Stimulated activated CD8-positive, alpha-beta memory T cell treated with anti-CD3 and anti-CD28 coated beads, Interleukin-4, amount 100 ng/mL, for 4 hours (primary cell): Measurements from ENCODE around the gene RIPK1.

ENCODE experiments used
- DNase-seq, 2 donors: peaks; one replicate each; pipeline ENCODE4 v3.0.0-alpha.2; 2020; ENCODE audit warnings: low read depth in 2 of 2, low spot score in 1 of 2

Gene RIPK1

DNA sequence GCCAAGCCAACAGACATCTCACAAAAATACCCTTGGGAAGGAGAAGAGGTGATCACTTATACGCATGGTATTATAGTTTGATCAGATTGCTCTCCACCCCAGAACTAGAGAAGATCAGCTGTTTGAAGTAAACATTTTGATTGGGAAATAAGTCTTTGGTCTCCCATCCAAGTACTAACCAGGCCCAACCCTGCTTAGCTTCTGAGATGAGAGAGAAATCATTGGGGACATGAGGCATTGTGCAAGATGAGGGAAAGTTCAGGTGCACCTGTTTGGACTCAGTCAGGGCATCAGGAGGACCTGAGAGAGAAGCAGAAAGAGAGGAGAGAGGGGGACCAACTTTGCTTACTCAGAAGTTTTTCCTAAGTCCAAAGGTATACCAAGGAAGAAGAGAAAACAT is 11.4 kb downstream of the RIPK1 start:
- no peak for DNase-seq

DNA sequence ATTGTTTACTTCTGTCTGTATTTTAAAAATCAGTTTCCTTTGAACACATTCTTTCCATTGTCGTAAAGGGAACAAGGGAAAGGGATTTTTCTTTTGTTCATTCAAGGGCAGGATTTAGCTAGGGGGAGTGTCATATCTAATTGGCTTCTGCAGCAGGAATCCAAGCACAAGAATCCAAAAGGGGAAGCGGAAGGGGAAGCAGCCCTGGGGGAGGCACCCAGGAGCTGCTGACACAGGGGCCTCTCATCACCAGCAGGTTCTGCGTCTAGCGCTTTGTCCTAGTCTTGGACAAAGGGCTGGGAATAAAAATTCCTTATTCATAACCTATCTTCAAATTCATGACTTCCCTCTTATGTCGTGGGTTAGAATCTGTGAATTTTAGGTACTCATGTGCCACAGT is 13.7 kb downstream of the RIPK1 start:
- no peak for DNase-seq

DNA sequence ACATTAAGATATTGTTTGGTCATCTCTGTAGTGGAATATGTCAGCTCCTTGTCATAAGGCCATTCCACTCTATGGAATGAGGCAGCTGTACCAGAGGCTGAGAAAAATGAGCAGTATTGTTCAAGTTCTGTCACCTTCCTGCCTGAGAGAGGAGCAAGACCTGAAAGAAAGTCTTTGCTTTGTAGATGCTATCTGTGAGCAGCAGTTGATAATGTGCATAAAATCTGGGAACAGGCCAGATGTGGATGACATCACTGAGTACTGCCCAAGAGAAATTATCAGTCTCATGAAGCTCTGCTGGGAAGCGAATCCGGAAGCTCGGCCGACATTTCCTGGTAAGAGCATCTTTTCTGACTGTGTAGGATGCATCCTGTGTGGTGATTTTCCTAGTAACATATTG is 16.8 kb downstream of the RIPK1 start:
- no peak for DNase-seq

DNA sequence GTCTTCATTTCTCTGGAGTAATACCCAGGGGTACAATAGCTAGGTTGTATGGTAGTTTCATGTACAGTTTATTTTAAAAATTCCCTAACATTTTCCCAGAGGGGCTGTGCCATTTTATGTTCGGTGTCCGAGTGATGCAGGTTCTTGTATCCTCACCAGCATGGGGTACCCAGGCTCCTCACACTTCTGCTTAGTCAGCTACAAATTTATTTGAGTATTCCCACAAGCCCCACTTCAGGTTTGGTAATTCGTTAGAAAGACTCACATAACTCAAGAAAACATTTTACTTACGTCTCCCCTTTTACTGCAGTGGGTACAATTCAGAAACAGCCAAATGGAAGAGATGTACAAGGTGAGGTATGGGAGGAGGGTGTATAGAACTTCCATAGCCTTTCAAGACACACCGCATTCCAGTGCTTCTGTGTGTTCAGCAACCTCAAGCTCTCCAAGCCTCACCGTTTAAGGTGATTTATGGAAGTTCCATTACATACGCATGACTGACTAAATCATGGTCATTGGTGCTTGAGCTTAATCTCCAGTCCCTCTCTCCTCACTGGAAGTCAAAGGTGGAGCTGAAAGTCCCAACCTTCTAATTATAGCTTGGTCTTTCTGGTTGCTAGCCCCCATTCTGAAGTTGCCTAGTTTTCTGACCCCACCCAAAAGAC is 18.1 kb downstream of the RIPK1 start:
- DNase-seq, result no peak

DNA sequence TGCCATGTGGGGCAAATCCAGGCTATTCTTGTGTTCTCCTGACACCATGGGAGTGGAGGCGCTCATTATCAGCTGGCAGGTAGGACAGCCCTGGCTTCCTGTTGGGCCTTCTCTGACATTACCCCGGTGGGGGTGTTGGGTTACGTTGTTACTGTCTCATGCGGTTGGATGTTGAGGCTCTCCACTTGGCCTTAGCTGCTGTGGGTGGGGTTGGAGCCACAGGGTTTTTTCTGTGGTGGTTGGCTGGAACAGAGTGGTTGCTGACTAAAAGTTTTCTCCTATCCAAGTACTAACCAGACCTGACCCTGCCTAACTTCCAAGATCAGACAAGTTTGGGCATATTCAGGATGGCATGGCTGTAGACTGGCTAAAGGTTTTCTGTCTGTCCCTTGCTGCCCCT is 20.2 kb downstream of the RIPK1 start:
- DNase-seq, result no peak

DNA sequence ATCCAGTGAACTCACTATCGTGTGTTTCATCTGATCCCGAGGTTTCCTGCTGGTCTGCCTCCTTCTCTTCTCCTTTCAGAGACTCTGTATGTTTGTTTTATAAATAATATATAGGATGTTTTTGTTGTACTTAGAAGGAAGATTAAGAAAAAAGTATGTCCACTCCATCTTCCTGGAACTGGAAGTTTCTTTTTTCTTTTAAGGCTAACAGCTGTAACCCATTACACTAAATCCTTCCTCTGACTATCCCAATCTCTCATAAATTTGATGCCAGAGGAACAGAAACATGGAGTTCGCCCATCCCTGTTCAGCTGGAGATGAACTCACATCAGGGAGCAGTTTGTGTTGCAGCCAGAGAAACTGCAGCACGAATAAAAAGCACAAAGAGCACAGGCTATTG is 20.7 kb downstream of the RIPK1 start:
- DNase-seq, result no peak

DNA sequence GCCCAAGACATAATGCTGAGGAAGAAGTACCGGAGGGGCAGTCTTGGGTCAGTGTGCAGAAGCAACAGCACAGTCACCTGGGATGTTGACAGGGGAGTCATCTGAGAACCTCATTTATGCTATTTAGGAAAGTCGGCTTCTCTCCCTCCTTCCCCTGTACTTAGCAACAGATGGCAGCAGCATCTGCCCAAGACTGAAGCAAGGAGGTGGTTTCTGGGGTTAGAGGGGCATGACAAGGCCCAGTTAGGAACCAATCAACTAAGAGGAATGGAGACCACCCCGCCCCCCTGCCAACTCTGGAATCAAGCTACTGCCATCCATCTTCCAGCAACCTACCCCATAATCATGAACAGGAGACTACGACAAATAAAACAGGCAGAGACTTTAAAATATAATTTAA is 21.7 kb downstream of the RIPK1 start:
- DNase-seq, result no peak

DNA sequence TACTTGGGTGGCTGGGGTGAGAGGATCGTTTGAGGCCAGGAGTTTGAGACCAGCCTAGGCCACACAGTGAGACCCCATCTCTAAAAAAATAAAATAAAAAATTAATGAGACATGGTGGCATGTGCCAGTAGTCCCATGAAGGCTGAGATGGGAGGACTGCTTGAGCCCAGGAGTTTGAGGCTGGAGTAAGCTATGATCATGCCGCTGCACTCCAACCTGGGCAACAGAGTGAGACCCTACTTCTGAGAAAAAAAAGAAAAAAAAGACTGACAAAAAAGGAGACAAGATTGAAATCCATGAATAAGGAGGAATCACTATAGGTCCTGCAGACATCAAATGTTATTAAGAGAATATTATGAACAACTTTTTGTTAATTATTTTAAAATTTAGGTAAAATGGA is 26.5 kb downstream of the RIPK1 start:
- no peak for DNase-seq

DNA sequence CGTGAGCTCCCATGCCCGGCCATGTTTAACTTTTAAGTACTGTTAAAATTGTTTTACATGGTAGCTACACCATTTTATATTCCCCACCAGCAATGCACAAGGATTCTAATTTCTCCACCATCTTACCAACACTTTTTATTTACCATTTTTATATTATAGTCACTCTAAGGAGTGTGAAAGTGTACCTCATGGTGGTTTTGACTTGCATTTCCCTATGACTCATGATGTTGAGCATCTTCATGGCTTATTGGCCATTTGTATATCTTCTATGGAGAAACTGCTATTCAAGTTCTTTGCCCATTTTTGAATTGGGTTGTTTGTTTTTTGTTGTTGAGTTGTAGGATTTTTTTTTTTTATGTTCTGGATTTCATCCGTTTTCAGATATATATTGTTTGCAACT is 34.6 kb downstream of the RIPK1 start:
- DNase-seq, result no peak

DNA sequence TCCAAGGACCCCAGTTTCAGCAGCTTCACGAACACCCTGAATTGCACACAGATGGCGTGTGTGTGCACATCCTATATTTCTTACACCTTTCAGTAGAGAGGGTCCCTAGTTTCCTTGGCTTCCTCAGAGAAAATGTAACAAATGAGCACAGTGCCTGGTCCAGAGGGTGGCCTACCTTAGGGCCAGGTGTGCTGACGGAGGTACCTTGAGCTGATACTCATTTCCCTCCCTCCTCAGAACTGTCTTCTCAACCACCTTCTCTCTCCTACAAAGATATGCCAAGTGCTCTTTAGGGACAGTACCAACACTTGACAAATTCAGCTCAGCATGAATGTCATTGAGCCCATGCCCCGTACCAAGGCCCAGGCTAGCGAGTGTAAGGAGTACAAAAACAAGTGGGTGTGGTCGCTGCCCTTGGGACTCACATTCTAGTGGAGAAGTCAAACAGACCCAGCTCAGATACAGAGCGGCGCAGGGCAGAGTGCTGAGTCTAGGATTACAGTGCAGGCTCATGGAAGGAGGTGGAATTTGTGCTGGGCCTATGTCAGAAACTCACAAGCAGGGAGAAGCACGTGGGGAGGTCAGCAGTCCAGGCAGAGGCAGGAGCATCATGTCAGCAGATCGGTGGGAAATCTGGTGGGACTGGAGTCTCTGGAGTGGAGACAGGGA is 40.6 kb downstream of the RIPK1 start:
- DNase-seq, result no peak

DNA sequence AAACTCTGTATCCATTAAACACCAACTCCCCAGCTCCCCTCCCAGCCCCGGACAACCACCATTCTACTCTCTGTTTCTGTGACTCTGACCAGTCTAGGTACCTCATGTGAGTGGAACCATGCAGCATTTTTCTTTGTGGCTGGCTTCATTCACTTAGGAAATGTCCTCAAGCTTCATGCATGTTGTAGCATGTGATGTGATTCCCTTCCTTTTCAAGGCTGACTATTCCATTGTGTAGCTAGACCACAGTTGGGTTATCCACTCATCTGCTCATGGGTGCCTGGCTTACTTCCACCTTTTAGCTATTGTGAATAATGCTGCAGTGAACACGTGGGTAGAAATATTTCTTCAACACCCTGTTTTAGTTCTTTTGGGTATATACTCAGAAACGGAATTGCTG is 41.5 kb downstream of the RIPK1 start:
- DNase-seq, result no peak

DNA sequence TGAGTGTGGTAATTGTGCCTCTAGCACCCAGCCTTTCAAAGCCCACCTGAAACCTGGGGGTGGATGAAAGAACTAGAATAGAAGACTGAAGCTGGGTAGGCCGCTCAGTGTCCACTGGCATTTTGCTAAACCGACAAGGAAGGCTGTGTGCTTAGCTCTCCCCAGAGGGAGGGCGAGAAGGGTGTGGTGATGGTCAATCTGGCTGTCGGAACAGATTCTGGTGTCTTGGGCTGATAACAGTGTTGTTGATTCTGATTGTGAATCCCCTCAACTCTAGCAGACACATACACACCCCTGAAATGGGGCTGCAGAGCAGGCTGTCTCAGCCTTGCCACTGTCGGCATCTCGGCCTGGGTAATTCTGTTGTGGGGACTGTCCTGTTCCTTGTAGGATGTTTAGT is 46.1 kb downstream of the RIPK1 start:
- DNase-seq, result no peak

DNA sequence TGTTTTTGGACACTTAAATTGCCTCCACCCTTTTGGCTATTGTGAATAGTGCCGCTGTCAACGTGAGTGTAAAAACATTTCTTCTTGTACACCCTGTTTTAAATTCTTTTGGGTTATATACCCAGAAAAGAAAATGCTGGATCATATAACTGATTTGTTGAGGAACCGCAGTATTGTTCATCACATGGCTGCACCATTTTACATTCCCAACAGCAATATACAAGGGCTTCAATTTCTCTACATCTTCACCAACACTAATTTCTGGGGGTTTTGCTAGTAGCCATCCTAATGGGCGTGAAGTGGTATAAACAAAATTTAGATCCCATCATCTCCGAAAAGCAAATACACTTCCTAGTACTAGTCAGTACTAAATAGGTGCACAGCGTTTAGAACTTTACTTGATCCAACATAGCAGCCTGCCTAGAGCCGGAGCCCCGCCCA is 49.6 kb downstream of the RIPK1 start:
- no peak for DNase-seq

DNA sequence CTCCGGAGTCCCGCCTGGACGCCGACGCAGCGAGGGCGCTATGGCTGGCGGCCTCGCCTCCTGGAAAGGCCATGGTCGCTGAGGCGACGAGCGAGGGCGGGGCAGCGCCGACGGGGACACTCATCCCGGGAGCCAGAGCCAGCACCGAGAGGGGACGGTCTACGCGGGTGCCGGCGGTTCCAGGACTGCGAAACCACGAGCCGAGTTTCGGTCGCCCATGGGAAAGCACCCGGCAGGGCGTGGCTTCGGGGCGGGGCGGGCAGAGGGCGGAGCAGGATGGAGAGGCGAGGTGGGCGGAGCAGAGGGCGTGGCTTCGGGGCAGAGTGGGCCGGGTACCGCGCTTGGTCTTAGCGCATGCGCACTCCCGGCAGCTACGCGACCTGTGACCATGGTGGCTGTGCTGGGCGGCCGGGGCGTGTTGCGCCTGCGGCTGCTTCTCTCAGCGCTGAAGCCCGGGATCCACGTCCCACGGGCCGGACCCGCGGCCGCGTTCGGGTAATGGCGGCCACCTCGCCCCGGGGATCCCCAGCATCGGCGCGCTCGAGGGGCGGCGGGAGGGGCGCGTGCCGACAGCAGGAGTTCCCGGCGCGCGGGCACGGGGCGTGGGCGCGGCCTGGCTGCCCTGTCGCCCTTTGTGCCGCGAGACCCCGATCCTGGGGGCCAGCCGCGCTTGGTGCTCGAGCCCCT is 50.2 kb downstream of the RIPK1 start, which contains the start of gene BPHL:
Gene BPHL (plus strand): TSS at position 359 of the 687 bp plus-strand sequence. CDS start 30 bp downstream, at position 389.
- peak; percentile 98 to 100 for DNase-seq

DNA sequence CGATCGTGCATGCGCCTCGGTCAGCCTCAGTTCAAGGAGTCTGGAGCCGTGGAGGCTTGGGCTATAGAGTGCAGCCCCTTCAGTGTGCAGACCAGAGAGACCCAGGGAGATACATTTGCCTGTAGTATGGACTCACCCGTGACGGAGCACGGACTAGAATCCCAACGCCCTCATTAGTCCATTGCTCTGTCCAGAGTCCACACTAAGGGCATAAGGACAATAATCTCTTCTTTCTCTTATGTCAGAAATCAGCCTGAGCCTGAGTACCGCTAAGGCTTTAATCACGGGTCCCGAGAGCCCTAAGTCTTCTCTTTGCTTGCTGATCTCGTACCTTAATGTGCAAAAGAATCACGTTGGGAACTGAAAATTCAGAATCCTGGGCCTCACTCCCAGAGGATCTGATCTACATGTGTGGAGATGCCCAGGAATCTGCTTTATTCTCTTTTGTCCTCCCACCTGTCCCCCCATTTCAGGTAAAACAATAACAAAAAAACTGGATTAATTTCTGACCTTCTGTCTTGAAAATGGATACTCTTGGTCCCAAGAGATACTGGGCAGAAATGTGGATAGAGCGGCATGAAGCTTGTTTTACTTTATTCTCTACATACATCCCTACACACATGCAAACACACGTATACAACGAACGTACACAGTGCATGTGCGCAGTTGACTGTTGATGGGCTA is 50.9 kb downstream of the RIPK1 start:
- no peak for DNase-seq

DNA sequence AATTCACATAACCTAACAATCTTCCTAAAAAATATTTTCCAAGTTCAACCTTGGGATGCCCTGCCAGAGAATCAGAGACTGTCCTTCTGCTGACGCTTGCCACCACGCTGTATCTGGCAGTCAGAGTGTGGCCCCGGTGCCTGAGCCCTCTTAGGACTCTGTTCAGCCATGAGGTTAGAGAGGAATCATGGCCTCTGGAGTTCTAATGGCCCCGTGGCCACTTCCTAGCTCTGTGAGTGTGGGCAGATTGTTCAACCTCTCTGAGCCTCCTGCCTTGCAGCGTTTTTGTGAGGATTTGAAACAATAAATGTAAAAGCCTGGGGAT is 52.4 kb downstream of the RIPK1 start:
- DNase-seq, result no peak

DNA sequence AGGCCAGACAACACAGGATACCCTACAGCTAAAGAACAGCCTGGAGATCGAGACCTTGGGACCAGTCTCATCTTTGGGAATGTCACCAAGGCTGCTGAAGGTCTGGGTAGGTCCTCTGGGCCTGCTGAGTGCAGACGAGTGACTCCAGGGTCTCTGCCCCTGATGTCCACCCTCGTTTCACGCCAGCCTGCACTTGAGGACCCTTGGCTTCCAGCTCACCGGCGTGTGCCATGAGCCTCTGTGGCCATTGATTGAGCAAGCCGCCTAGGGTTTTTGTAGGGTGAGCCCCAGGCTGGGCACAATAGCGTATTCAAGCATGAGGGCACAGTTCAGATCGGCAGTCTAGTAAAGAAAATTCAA is 54.5 kb downstream of the RIPK1 start:
- no peak for DNase-seq

DNA sequence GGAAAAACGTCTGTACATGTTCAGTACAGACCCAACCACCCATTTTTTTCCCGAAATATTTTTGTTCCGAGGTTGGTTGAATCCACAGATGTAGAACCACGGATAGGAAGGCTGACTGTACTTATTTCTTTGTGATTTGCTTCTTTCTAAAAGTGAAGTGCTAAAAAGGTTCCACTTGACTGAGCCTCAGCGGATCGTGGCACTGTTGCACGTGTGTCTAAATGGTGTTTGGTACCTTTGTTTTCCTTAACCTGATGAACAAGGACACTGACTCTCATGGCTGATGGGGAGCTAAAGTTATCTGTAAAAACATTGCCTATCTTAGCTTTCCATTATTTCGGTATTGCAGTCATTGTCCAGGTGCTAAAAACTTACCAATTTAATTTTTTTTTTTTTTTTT is 56.4 kb downstream of the RIPK1 start:
- no peak for DNase-seq

DNA sequence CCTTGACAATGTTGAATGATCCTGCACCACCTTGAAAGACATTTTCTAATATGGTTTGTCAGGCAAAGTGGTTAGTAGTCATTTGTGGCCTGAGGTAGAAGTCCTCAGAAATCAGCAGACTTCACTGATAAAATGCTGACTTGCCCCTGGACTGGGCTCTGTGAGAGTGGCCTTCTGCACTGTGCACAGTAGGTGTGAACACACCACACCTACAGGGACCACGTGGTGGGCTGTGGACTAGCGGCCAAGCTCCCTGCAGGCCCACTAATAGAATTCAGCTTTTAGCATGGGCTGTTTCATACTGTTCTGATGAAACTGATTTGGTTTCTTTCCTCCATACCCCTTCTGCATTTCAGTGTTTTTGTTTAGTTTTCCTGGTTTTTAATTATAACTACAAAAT is 57.5 kb downstream of the RIPK1 start:
- DNase-seq, result no peak

DNA sequence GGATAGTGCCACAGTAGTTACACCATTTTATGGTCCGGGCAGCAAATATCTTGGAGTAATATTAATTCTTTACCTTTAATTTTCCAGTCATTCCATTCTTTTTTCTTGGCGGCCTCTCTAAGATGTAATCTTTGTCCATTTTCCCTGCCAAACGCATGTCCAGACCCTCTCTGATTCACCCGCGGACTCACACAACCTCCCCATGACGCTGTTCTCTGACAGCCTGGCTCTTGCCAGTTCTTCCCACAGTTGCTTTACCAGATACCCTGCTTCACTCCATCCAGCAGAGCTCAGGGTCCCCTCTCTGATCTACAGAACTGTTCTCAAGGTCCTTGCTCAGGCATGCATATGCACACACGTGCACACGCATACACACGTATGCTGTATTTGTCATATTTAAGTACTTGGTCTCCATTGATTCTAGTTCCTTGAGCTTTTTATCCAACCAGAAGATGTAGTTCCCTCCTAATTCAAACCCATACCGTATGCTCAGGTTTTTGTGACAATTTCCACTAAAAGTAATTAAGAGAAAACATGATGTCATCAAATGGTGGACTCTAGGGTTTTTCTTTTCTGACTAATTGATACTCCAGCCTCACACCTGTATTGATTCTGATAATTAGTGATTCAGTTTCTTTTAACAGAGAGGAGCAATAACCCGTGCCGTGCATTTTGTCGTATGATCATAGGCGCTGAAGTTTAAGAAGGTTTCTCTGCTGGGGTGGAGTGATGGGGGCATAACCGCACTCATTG is 60.2 kb downstream of the RIPK1 start:
- no peak for DNase-seq

DNA sequence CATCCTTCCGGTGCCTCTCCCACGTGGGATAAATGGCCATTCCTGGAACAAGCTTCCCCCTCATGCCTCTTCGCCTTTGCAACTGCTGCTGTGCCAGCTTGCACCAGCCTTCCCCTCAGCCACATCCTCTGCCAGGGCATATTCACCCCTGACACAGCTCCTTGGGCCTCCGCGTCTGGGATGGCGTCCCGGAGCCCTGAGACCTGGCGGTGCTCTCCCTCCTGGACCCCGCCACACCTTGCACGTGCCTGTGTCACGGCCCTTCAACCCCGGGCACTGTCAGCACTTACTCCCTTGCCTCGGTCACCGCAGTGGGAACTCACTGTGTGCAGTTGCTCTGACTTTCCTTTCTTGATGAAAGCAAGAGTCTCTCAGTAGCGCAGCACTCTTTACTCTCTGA is 63.4 kb downstream of the RIPK1 start:
- DNase-seq, result no peak
